IMR-90 (cell line): ENCODE results near the gene ZFYVE21. TPM values are rescaled to one million over a fixed set of nuclear protein-coding genes. Genes with fewer than 3 reads are reported as not detected.

Experiments
- ATAC-seq: fragments of 200-7000 bp; cut with Tn5 transposase; 2 replicates; pipeline ENCODE4 v1.9.1; 2020; ENCODE audit warnings: low read depth, mild to moderate bottlenecking, moderate library complexity
- BruUV-seq: library from RNA; stranded (reverse); fragments of 400-500 nt; replicated peaks from 2 replicates; lab custom pipeline; 2021; lab: Mats Ljungman, UMichigan
- CTCF ChIA-PET: fragments of 300-600 bp; formaldehyde crosslinking; extraction: SDS; loops from one replicate; lab custom pipeline; 2021; ENCODE audit warnings: antibody characterized with exemption; lab: Yijun Ruan, JAX
- POLR2A ChIA-PET: fragments of 300-600 bp; sonication (Branson Sonifier 250); formaldehyde crosslinking; loops from one replicate; lab custom pipeline; 2022; ENCODE audit warnings: antibody characterized with exemption; ENCODE audit not compliant: unreplicated experiment; lab: Charles Lee
- DNase-seq: peaks from one replicate; pipeline ENCODE4 v3.0.0; 2013
- H2AFZ ChIP-seq: replicated peaks from 2 replicates; pipeline ENCODE3; 2013; ENCODE audit warnings: low read length, mild to moderate bottlenecking; ENCODE audit not compliant: poor library complexity
- H2AK5ac ChIP-seq: 2 replicates; pipeline ENCODE4 v1.6.1; 2013; ENCODE audit warnings: low read depth, low read length, inconsistent platforms
- H2AK9ac ChIP-seq: replicated peaks from 2 replicates; pipeline ENCODE3; 2013; ENCODE audit warnings: mild to moderate bottlenecking, low read depth, low read length, moderate library complexity; ENCODE audit not compliant: poor library complexity
- H2BK120ac ChIP-seq: 2 replicates; pipeline ENCODE4 v1.6.1; 2013; ENCODE audit warnings: low read depth, low read length, inconsistent platforms
- H2BK15ac ChIP-seq: 3 replicates; pipeline ENCODE4 v1.6.1; 2013; ENCODE audit warnings: low read depth, low read length, inconsistent platforms
- H2BK20ac ChIP-seq: 2 replicates; pipeline ENCODE4 v1.6.1; 2013; ENCODE audit warnings: low read depth, mild to moderate bottlenecking, inconsistent platforms, low read length, moderate library complexity
- H2BK5ac ChIP-seq: 2 replicates; pipeline ENCODE4 v1.6.1; 2013; ENCODE audit warnings: mild to moderate bottlenecking, low read depth, low read length, inconsistent platforms; ENCODE audit not compliant: poor library complexity, severe bottlenecking
- H3K14ac ChIP-seq: replicated peaks from 2 replicates; pipeline ENCODE4 v1.6.1; 2013; ENCODE audit warnings: low read depth, low read length, inconsistent platforms
- H3K18ac ChIP-seq: 2 replicates; pipeline ENCODE4 v1.6.1; 2013; ENCODE audit warnings: low read depth, low read length, control low read depth
- H3K23ac ChIP-seq: 2 replicates; pipeline ENCODE4 v1.6.1; 2013; ENCODE audit warnings: low read depth, low read length, inconsistent platforms
- H3K27ac ChIP-seq: 2 replicates; pipeline ENCODE4 v1.5.1; 2013; ENCODE audit warnings: mild to moderate bottlenecking, control low read depth, low read length; ENCODE audit not compliant: insufficient read depth
- H3K27me3 ChIP-seq: 2 replicates; pipeline ENCODE4 v1.6.1; 2013; ENCODE audit warnings: low read length; ENCODE audit not compliant: control insufficient read depth, insufficient read depth
- H3K36me3 ChIP-seq: 2 replicates; pipeline ENCODE4 v1.6.1; 2013; ENCODE audit warnings: low read length, mixed read lengths; ENCODE audit not compliant: control insufficient read depth, insufficient read depth
- H3K4ac ChIP-seq: 2 replicates; pipeline ENCODE4 v1.6.1; 2013; ENCODE audit warnings: low read depth, low read length, inconsistent platforms
- H3K4me1 ChIP-seq: 2 replicates; pipeline ENCODE4 v1.6.1; 2013; ENCODE audit warnings: low read length, mixed read lengths; ENCODE audit not compliant: control insufficient read depth, insufficient read depth
- H3K4me2 ChIP-seq: 2 replicates; pipeline ENCODE4 v1.6.1; 2013; ENCODE audit warnings: low read depth, mild to moderate bottlenecking, control low read depth, low read length, moderate library complexity
- H3K4me3 ChIP-seq: 2 replicates; pipeline ENCODE4 v1.5.1; 2013; ENCODE audit warnings: low read depth, mild to moderate bottlenecking, control low read depth, low read length, moderate library complexity; ENCODE audit not compliant: insufficient read depth
- H3K56ac ChIP-seq: 2 replicates; pipeline ENCODE4 v1.6.1; 2013; ENCODE audit warnings: low read length, inconsistent platforms; ENCODE audit not compliant: insufficient read depth; ENCODE audit errors: extremely low read depth
- H3K79me1 ChIP-seq, 2 experiments: 2 replicates each; pipeline ENCODE4 v1.6.1; 2013; ENCODE audit warnings: low read length in 2 of 2, inconsistent platforms in 1 of 2, low read depth in 1 of 2
- H3K9ac ChIP-seq: 2 replicates; pipeline ENCODE4 v1.6.1; 2013; ENCODE audit warnings: low read depth, low read length, control low read depth
- H3K9me1 ChIP-seq: 2 replicates; pipeline ENCODE4 v1.6.1; 2013; ENCODE audit warnings: low read length, inconsistent platforms; ENCODE audit not compliant: insufficient read depth
- H3K9me3 ChIP-seq: 2 replicates; pipeline ENCODE4 v1.6.1; 2013; ENCODE audit warnings: low read length; ENCODE audit not compliant: control insufficient read depth, insufficient read depth
- H4K20me1 ChIP-seq: 2 replicates; pipeline ENCODE4 v1.6.1; 2013; ENCODE audit warnings: low read length, inconsistent platforms; ENCODE audit not compliant: insufficient read depth
- H4K5ac ChIP-seq: 2 replicates; pipeline ENCODE4 v1.6.1; 2013; ENCODE audit warnings: mild to moderate bottlenecking, low read depth, low read length, control low read depth
- H4K8ac ChIP-seq, 2 experiments: 2 replicates each; pipeline ENCODE4 v1.6.1; 2013; ENCODE audit warnings: low read depth in 2 of 2, low read length in 2 of 2, control low read depth in 1 of 2, inconsistent platforms in 1 of 2
- H4K91ac ChIP-seq: 2 replicates; pipeline ENCODE4 v1.6.1; 2013; ENCODE audit warnings: low read depth, low read length, inconsistent platforms; ENCODE audit not compliant: insufficient read depth
- BHLHE40 ChIP-seq: fragments of 150-350 bp; IDR thresholded peaks from 2 replicates; pipeline ENCODE4 v1.6.1; 2016; ENCODE audit warnings: mild to moderate bottlenecking, low read depth, low read length
- CEBPB ChIP-seq: IDR thresholded peaks from 2 replicates; pipeline ENCODE4 v1.6.1; 2012; ENCODE audit warnings: low read depth, low read length, improper control_type of control experiment
- CHD1 ChIP-seq: IDR thresholded peaks from 2 replicates; pipeline ENCODE4 v1.6.1; 2012; ENCODE audit warnings: low read depth, low read length, improper control_type of control experiment
- CTCF ChIP-seq: conservative IDR thresholded peaks from 2 replicates; pipeline ENCODE4 v1.5.1; 2012; ENCODE audit warnings: mild to moderate bottlenecking, low read depth, low read length, improper control_type of control experiment
- ELK1 ChIP-seq: fragments of 150-350 bp; IDR thresholded peaks from 2 replicates; pipeline ENCODE4 v1.6.1; 2016; ENCODE audit warnings: low read depth, mild to moderate bottlenecking, low read length, moderate library complexity, borderline replicate concordance
- FOS ChIP-seq: fragments of 150-350 bp; IDR thresholded peaks from 2 replicates; pipeline ENCODE4 v1.6.1; 2016; ENCODE audit warnings: low read depth, low read length
- MAZ ChIP-seq: IDR thresholded peaks from 2 replicates; pipeline ENCODE4 v1.6.1; 2012; ENCODE audit warnings: low read depth, mild to moderate bottlenecking, low read length, improper control_type of control experiment, moderate library complexity, borderline replicate concordance
- MXI1 ChIP-seq: IDR thresholded peaks from 2 replicates; pipeline ENCODE4 v1.6.1; 2012; ENCODE audit warnings: low read depth, mild to moderate bottlenecking, low read length, moderate library complexity, borderline replicate concordance
- NFE2L2 ChIP-seq: fragments of 150-350 bp; IDR thresholded peaks from 2 replicates; pipeline ENCODE4 v1.6.1; 2016; ENCODE audit warnings: low read depth, mild to moderate bottlenecking, low read length
- POLR2A ChIP-seq: IDR thresholded peaks from 2 replicates; pipeline ENCODE4 v1.6.1; 2012; ENCODE audit warnings: mild to moderate bottlenecking, low read depth, low read length
- RAD21 ChIP-seq: IDR thresholded peaks from 2 replicates; pipeline ENCODE4 v1.6.1; 2012; ENCODE audit warnings: low read length, improper control_type of control experiment
- RCOR1 ChIP-seq: IDR thresholded peaks from 2 replicates; pipeline ENCODE4 v1.6.1; 2012; ENCODE audit warnings: mild to moderate bottlenecking, low read length, improper control_type of control experiment; ENCODE audit not compliant: insufficient replicate concordance
- RFX5 ChIP-seq: IDR thresholded peaks from 2 replicates; pipeline ENCODE4 v1.8.0; 2012; ENCODE audit warnings: low read depth, mild to moderate bottlenecking, low read length, moderate library complexity
- SMC3 ChIP-seq: fragments of 150-350 bp; IDR thresholded peaks from 2 replicates; pipeline ENCODE4 v1.6.1; 2016; ENCODE audit warnings: low read depth, mild to moderate bottlenecking, antibody characterized with exemption, low read length, moderate library complexity
- USF2 ChIP-seq: fragments of 150-350 bp; IDR thresholded peaks from 2 replicates; pipeline ENCODE4 v1.6.1; 2017; ENCODE audit warnings: mild to moderate bottlenecking, antibody characterized with exemption, low read length, low read depth
- WGBS, 2 experiments: methylation state at CpG; one replicate each; pipeline versions ENCODE4 v1.1.5 to v1.1.7; 2013; ENCODE audit warnings: missing lambda C conversion rate in 2 of 2; ENCODE audit not compliant: insufficient read length in 1 of 2; ENCODE audit errors: extremely low coverage in 2 of 2; 5-methylcytosine and 5-hydroxymethylcytosine counted together
- dilution Hi-C: fragments of 300-500 bp; cut with HindIII; formaldehyde crosslinking; loops from one replicate; pipeline ENCODE4 v1.14.3; 2018; ENCODE audit warnings: low sequenced_read_pairs; ENCODE audit not compliant: unreplicated experiment
- in situ Hi-C: fragments of 300-500 bp; cut with MboI; formaldehyde crosslinking; loops from 3 replicates; pipeline ENCODE4 v1.14.3; 2019; ENCODE audit warnings: low sequenced_read_pairs, inconsistent platforms, mixed read lengths
- intact Hi-C: fragments of 100-400 bp; cut with micrococcal nuclease; formaldehyde crosslinking; loops from 2 replicates; pipeline ENCODE4 v1.10.0; 2022
- polyA plus RNA-seq, 3 experiments: library from polyadenylated mRNA; depleted of rRNA; stranded (reverse); fragments of >200 nt; gene quantifications; 2 replicates each; pipeline ENCODE4 v1.2.3, GENCODE V29; 2012; ENCODE audit warnings: low replicate concordance in 1 of 3
- total RNA-seq: library from RNA; depleted of rRNA; stranded (reverse); fragments of >200 nt; gene quantifications from 2 replicates; pipeline ENCODE4 v1.2.3, GENCODE V29; 2012

Gene ZFYVE21
- total and polyA plus RNA-seq, 2 of the 4 experiments (the other 2 are of a cell fraction) = 41.2 to 89.2 TPM

GRCh38 chr14:103729496-103730448 is 14.2 kb downstream of the ZFYVE21 start:
- no peak overlapping the region for H3K56ac ChIP-seq
- no peak overlapping the region for H2BK20ac ChIP-seq
- H4K5ac ChIP-seq = no peak overlapping the region
- no peak overlapping the region for H4K8ac ChIP-seq
- peaks cover 8 to 13% of the 10 kb centered on the region in 2 experiments for H3K79me1 ChIP-seq
- H2AFZ ChIP-seq = no peak overlapping the region
- no peaks in the 10 kb centered on the region for H3K9me3 ChIP-seq
- no TSS peak for BruUV-seq
- no peak overlapping the region for H3K9ac ChIP-seq
- no peak overlapping the region for H4K91ac ChIP-seq
- no peak overlapping the region for H2AK9ac ChIP-seq
- no peak for DNase-seq
- H2BK15ac ChIP-seq = no peak overlapping the region
- H3K36me3 ChIP-seq = peaks cover 53% of the 10 kb centered on the region
- intact Hi-C loops = no loop called here
- H3K4me3 ChIP-seq = no peak overlapping the region
- no peak overlapping the region for H3K27ac ChIP-seq
- no peak overlapping the region for H2BK5ac ChIP-seq
- CTCF ChIA-PET = no interaction called here
- in situ Hi-C loops = no loop called here
- no peak for ATAC-seq
- H3K9me1 ChIP-seq = no peaks in the 10 kb centered on the region
- POLR2A ChIA-PET = no interaction called here
- no peaks in the 10 kb centered on the region for H3K27me3 ChIP-seq
- dilution Hi-C loops = no loop called here
- peaks cover 24% of the 10 kb centered on the region for H4K20me1 ChIP-seq
- no peak overlapping the region for H2AK5ac ChIP-seq
- 91% methylated on average over 7 of the region's 24 CpGs; no CpG with 5 or more reads in 1 of the 2 experiments for WGBS, 2 experiments
- H3K23ac ChIP-seq = no peak overlapping the region
- no peak overlapping the region for H3K18ac ChIP-seq
- H3K4ac ChIP-seq = no peak overlapping the region
- H3K14ac ChIP-seq = no peak overlapping the region
- no peaks in the 10 kb centered on the region for H3K4me1 ChIP-seq
- no peak overlapping the region for H2BK120ac ChIP-seq
- no peak overlapping the region for H3K4me2 ChIP-seq
- no peak for TF ChIP-seq ELK1
- TF ChIP-seq RAD21 = no peak
- no peak for TF ChIP-seq CTCF
- no peak for TF ChIP-seq USF2
- no peak for TF ChIP-seq FOS
- no peak for TF ChIP-seq MXI1
- no peak for TF ChIP-seq RFX5
- no peak for TF ChIP-seq BHLHE40
- TF ChIP-seq NFE2L2 = no peak
- no peak for TF ChIP-seq SMC3
- TF ChIP-seq CHD1 = no peak
- TF ChIP-seq CEBPB = no peak
- no peak for TF ChIP-seq MAZ
- TF ChIP-seq RCOR1 = no peak
- no peak for TF ChIP-seq POLR2A
